K562 (cell line): ENCODE measurements around the gene UAP1. TPM values are rescaled to one million over a fixed set of nuclear protein-coding genes. Genes with fewer than 3 reads are reported as not detected.
A peak's percentile ranks its signal among the peaks of the same experiment; 100 is the strongest.

Source experiments
- ATAC-seq: fragments of 200-7000 bp; cut with Tn5 transposase; 3 replicates; pipeline ENCODE4 v1.9.1; 2020; ENCODE audit warnings: moderate library complexity
- BruUV-seq: library from RNA; stranded (reverse); fragments of 400-500 nt; replicated peaks from 2 replicates; lab custom pipeline; 2021; lab: Mats Ljungman, UMichigan
- CTCF ChIA-PET: fragments of 300-600 bp; formaldehyde crosslinking; extraction: SDS; loops from one replicate; lab custom pipeline; 2021; ENCODE audit warnings: low intra/inter-chr PET ratio; lab: Yijun Ruan, JAX
- POLR2A ChIA-PET: fragments of 300-600, 350-650 bp; sonication (Branson Sonifier 250); formaldehyde crosslinking; extraction: SDS; loops from one replicate; lab custom pipeline; 2021; ENCODE audit warnings: antibody characterized with exemption, inconsistent platforms; lab: Yijun Ruan, JAX
- DNase-seq, 4 experiments: peaks; one replicate each; pipeline versions ENCODE4 v3.0.0 to v3.0.0-alpha.2; 2011 to 2018; ENCODE audit warnings: low spot score in 3 of 4, mixed read lengths in 3 of 4; ENCODE audit errors: extremely low read depth in 1 of 4
- FAIRE-seq: peaks from 2 replicates; lab custom pipeline; 2011; peaks lifted over from hg19 to GRCh38; lab: Jason Lieb, UNC
- H2AFZ ChIP-seq: 2 replicates; pipeline ENCODE4 v1.6.0; 2011; ENCODE audit warnings: low read depth, low read length, control low read depth, inconsistent platforms
- H3K27ac ChIP-seq: fragments of 200-600 bp; 3 replicates; pipeline ENCODE4 v1.8.0; 2011; ENCODE audit warnings: low read depth, mild to moderate bottlenecking, control low read depth, inconsistent platforms, low read length, moderate library complexity, mixed read lengths; ENCODE audit errors: extremely low read depth
- H3K27me3 ChIP-seq, 2 experiments: fragments of 300-600 bp in 1 of 2; 2 replicates in 1 of 2; 3 replicates in 1 of 2; pipeline versions ENCODE4 v1.6.0 to v1.8.0; 2011; ENCODE audit warnings: inconsistent platforms in 2 of 2, low read length in 2 of 2, mild to moderate bottlenecking in 1 of 2, mixed read lengths in 1 of 2, moderate library complexity in 1 of 2; ENCODE audit not compliant: control insufficient read depth in 2 of 2, insufficient read depth in 2 of 2
- H3K36me3 ChIP-seq: fragments of 300-600 bp; 3 replicates; pipeline ENCODE4 v1.8.0; 2011; ENCODE audit warnings: mild to moderate bottlenecking, low read length, inconsistent platforms; ENCODE audit not compliant: control insufficient read depth, insufficient read depth
- H3K4me1 ChIP-seq, 2 experiments: fragments of 200-600 bp in 1 of 2; replicated peaks in 1 of 2; 2 replicates in 1 of 2; 3 replicates in 1 of 2; pipeline versions ENCODE4 v1.5.1 to v1.8.0; 2011; ENCODE audit warnings: inconsistent platforms in 2 of 2, low read length in 2 of 2, mild to moderate bottlenecking in 1 of 2, mixed read lengths in 1 of 2, moderate library complexity in 1 of 2; ENCODE audit not compliant: control insufficient read depth in 2 of 2, insufficient read depth in 2 of 2
- H3K4me2 ChIP-seq: 2 replicates; pipeline ENCODE4 v1.6.1; 2011; ENCODE audit warnings: low read length, control low read depth, inconsistent platforms, mixed read lengths; ENCODE audit not compliant: insufficient read depth
- H3K4me3 ChIP-seq: fragments of 200-600 bp; sonication (generic), shearing (Covaris generic); 2 replicates; pipeline ENCODE4 v1.5.1; 2016; ENCODE audit warnings: control low read depth, inconsistent platforms
- H3K79me2 ChIP-seq: fragments of 200-600 bp; 3 replicates; pipeline ENCODE4 v1.8.0; 2011; ENCODE audit warnings: low read length, inconsistent platforms; ENCODE audit not compliant: control insufficient read depth, insufficient read depth
- H3K9ac ChIP-seq, 2 experiments: 2 replicates each; pipeline versions ENCODE4 v1.6.0 to v1.6.1; 2011; ENCODE audit warnings: low read depth in 2 of 2, low read length in 2 of 2, control low read depth in 1 of 2, inconsistent platforms in 1 of 2, mild to moderate bottlenecking in 1 of 2, mixed read lengths in 1 of 2; ENCODE audit not compliant: insufficient read depth in 1 of 2
- H3K9me1 ChIP-seq: one replicate; pipeline ENCODE4 v1.6.0; 2011; ENCODE audit warnings: inconsistent platforms, mild to moderate bottlenecking, low read length, moderate library complexity; ENCODE audit not compliant: control insufficient read depth, insufficient read depth
- H3K9me3 ChIP-seq: replicated peaks from 2 replicates; pipeline ENCODE4 v1.5.1; 2011; ENCODE audit warnings: low read depth, low read length, inconsistent platforms; ENCODE audit not compliant: control insufficient read depth, insufficient read depth
- H4K20me1 ChIP-seq: replicated peaks from 2 replicates; pipeline ENCODE4 v1.6.1; 2011; ENCODE audit warnings: low read length, inconsistent platforms, mixed read lengths; ENCODE audit not compliant: control insufficient read depth, insufficient read depth
- ATF1 ChIP-seq, 2 experiments: fragments of 450-650 bp in 1 of 2; IDR thresholded peaks; 2 replicates each; pipeline ENCODE4 v1.6.1; 2016; ENCODE audit warnings: missing compliant biosample characterization in 1 of 2, missing genetic modification characterization in 1 of 2
- CBX2 ChIP-seq: fragments of 200-600 bp; sonication (generic); IDR thresholded peaks from one replicate; pipeline ENCODE4 v1.6.1; 2012; ENCODE audit warnings: mild to moderate bottlenecking, low read length, inconsistent platforms; ENCODE audit not compliant: insufficient read depth, poor library complexity, severe bottlenecking
- DNMT1 ChIP-seq: fragments of 450-650 bp; IDR thresholded peaks from 2 replicates; pipeline ENCODE4 v1.6.1; 2016; ENCODE audit warnings: antibody characterized with exemption, mild to moderate bottlenecking
- FOSL1 ChIP-seq: fragments of 200-800 bp; sonication (Bioruptor generic); conservative IDR thresholded peaks from 2 replicates; pipeline ENCODE4 v1.6.1; 2016; ENCODE audit warnings: missing genetic modification characterization, missing compliant biosample characterization
- GTF2F1 ChIP-seq: IDR thresholded peaks from 2 replicates; pipeline ENCODE4 v1.6.1; 2011; ENCODE audit warnings: low read depth, low read length, improper control_type of control experiment
- HDAC8 ChIP-seq: fragments of 450-650 bp; IDR thresholded peaks from 2 replicates; pipeline ENCODE4 v1.6.1; 2016; ENCODE audit warnings: mild to moderate bottlenecking, missing genetic modification characterization, moderate library complexity, missing compliant biosample characterization
- KLF6 ChIP-seq: fragments of 250-450 bp; sonication (Bioruptor Pico); IDR thresholded peaks from 2 replicates; pipeline ENCODE4 v1.4.0; 2020; ENCODE audit warnings: mild to moderate bottlenecking, moderate library complexity, borderline replicate concordance
- MCM3 ChIP-seq: fragments of 450-650 bp; IDR thresholded peaks from 2 replicates; pipeline ENCODE4 v1.6.1; 2016
- MITF ChIP-seq: IDR thresholded peaks from 2 replicates; pipeline ENCODE4 v1.6.1; 2014; ENCODE audit warnings: antibody characterized with exemption
- MYC ChIP-seq, 2 experiments: fragments of 250-450 bp in 1 of 2; sonication (Bioruptor Pico) in 1 of 2; IDR thresholded peaks; 2 replicates each; pipeline versions ENCODE4 v1.5.1 to v1.6.1; 2012 to 2021; ENCODE audit warnings: low read depth in 2 of 2, borderline replicate concordance in 1 of 2, improper control_type of control experiment in 1 of 2, low read length in 1 of 2, mild to moderate bottlenecking in 1 of 2, moderate library complexity in 1 of 2
- NR3C1 ChIP-seq: sonication (generic); formaldehyde crosslinking; IDR thresholded peaks from 2 replicates; pipeline ENCODE4 v1.8.1; 2022; ENCODE audit warnings: missing genetic modification reagents
- TSC22D4 ChIP-seq: fragments of 450-650 bp; IDR thresholded peaks from 2 replicates; pipeline ENCODE4 v1.6.1; 2016; ENCODE audit warnings: missing genetic modification characterization, missing biosample characterization, control low read depth
- U2AF2 ChIP-seq: fragments of 200-400 bp; formaldehyde crosslinking; optimal IDR thresholded peaks from 2 replicates; pipeline ENCODE3; 2017; ENCODE audit warnings: low read depth, mild to moderate bottlenecking, low read length
- ZBTB49 ChIP-seq: sonication (generic); formaldehyde crosslinking; IDR thresholded peaks from 2 replicates; pipeline ENCODE4 v1.8.0; 2022; ENCODE audit warnings: missing genetic modification reagents, mild to moderate bottlenecking, borderline replicate concordance
- ZFP36 ChIP-seq: fragments of 150-350 bp; IDR thresholded peaks from 2 replicates; pipeline ENCODE4 v1.6.1; 2018; ENCODE audit warnings: low read length, low read depth; ENCODE audit not compliant: partially characterized antibody
- ZNF217 ChIP-seq: sonication (generic); formaldehyde crosslinking; IDR thresholded peaks from 2 replicates; pipeline ENCODE4 v1.8.0; 2022; ENCODE audit warnings: mild to moderate bottlenecking, missing genetic modification reagents
- ZNF224 ChIP-seq: sonication (generic); formaldehyde crosslinking; IDR thresholded peaks from 2 replicates; pipeline ENCODE4 v1.8.0; 2022; ENCODE audit warnings: mild to moderate bottlenecking, missing genetic modification reagents
- ZNF354B ChIP-seq: fragments of 250-450 bp; sonication (Bioruptor Pico); IDR thresholded peaks from 2 replicates; pipeline ENCODE4 v1.4.0; 2020
- ZNF583 ChIP-seq: fragments of 250-450 bp; sonication (Bioruptor Pico); IDR thresholded peaks from 2 replicates; pipeline ENCODE4 v1.4.0; 2020
- WGBS: fragments of 100-300 bp; shearing (Covaris generic); methylation state at CpG from one replicate; pipeline ENCODE4 v1.1.6; 2016; ENCODE audit warnings: low coverage, mixed read lengths; ENCODE audit not compliant: insufficient coverage; ENCODE audit errors: missing lambda C conversion rate; 5-methylcytosine and 5-hydroxymethylcytosine counted together
- in situ Hi-C: fragments of 300-500 bp; cut with MboI; formaldehyde crosslinking; loops from 4 replicates; pipeline ENCODE4 v1.15.0; 2018; ENCODE audit warnings: inconsistent platforms, mixed read lengths
- intact Hi-C: fragments of 100-400 bp; cut with micrococcal nuclease; formaldehyde crosslinking; loops from 2 replicates; pipeline ENCODE4 v1.14.2; 2022
- polyA plus RNA-seq, 8 experiments: library from polyadenylated mRNA; depleted of rRNA in 4 of 8; stranded (reverse) in 5 of 8; unstranded in 3 of 8; fragments of >200 nt; fragmentation: Nextera tagmentation in 2 of 8; fragmentation: Illumina TruSeq in 1 of 8; extraction: Ambion mirVana in 2 of 8; extraction: Trizol in 1 of 8; gene quantifications; 2 replicates each; pipeline versions ENCODE4 v1.2.1 to v1.2.3, GENCODE V29; 2011 to 2014; ENCODE audit warnings: inconsistent platforms in 1 of 8, missing spikeins in 1 of 8
- total RNA-seq, 7 experiments: library from RNA; depleted of rRNA in 6 of 7; stranded (reverse); fragments of >200 nt in 6 of 7; fragmentation: Illumina TruSeq in 2 of 7; extraction: Trizol in 2 of 7; gene quantifications; 2 replicates each; pipeline versions ENCODE4 v1.2.1 to v1.2.3, GENCODE V29; 2011 to 2021; ENCODE audit warnings: low replicate concordance in 1 of 7

UAP1 gene
- total and polyA plus RNA-seq, 9 of the 15 experiments (the other 6 are each of a cell fraction or from before 2014, with no cell fraction given): 182 to 317 (median 213) TPM

GRCh38 chr1:162626761-162627160 lies 65.2 kb downstream of the UAP1 start:
- DNase-seq (no peak), ATAC-seq (no peak), FAIRE-seq (no peak)
- Histone ChIP-seq H3K9me1 (no peaks in the 10 kb centered on the region), H3K4me3 (no peak overlapping the region), H3K4me1 (peaks cover 7 to 23% of the 10 kb centered on the region in 2 experiments), H3K9ac (no peak overlapping the region), H3K36me3 (no peaks in the 10 kb centered on the region), H3K4me2 (no peak overlapping the region), H3K9me3 (no peaks in the 10 kb centered on the region), H3K27ac (no peak overlapping the region), H3K79me2 (no peaks in the 10 kb centered on the region), H3K27me3 (no peaks in the 10 kb centered on the region), H2AFZ (peak overlapping the region; percentile 67), H4K20me1 (no peaks in the 10 kb centered on the region)
- in situ Hi-C loops: loop anchor here (10.0 kb wide), 1 partner anchor 178 kb away; no protein-coding TSS in a partner anchor
- 16% methylated on average over 2 of the region's 2 CpGs for WGBS
- BruUV-seq: no TSS peak
- ChIA-PET CTCF (no interaction called here), POLR2A (interaction anchor here (0.6 kb wide), 1 partner anchor 14 kb away, joined by 3 read pairs; no protein-coding TSS in a partner anchor)
- no peak for TF ChIP-seq HDAC8 (tag)
- no peak for TF ChIP-seq CBX2
- TF ChIP-seq ATF1 (CRISPR knock-in tag; IDR thresholded peaks at IDR 0.05): no peak
- no peak for TF ChIP-seq ATF1 (tag; IDR thresholded peaks at IDR 0.05)
- no peak for TF ChIP-seq MYC (IDR thresholded peaks at IDR 0.05; ENCODE audit: low read depth, low read length)
- TF ChIP-seq MYC (CRISPR knock-in tag; IDR thresholded peaks at IDR 0.05; ENCODE audit: borderline replicate concordance, low read depth): no peak
- TF ChIP-seq TSC22D4 (tag): no peak
- TF ChIP-seq ZNF583 (CRISPR knock-in tag): no peak
- TF ChIP-seq MCM3: no peak
- no peak for TF ChIP-seq ZNF217 (CRISPR knock-in tag)
- no peak for TF ChIP-seq DNMT1
- no peak for TF ChIP-seq ZFP36
- TF ChIP-seq U2AF2: no peak
- no peak for TF ChIP-seq ZBTB49 (CRISPR knock-in tag)
- no peak for TF ChIP-seq ZNF224 (CRISPR knock-in tag)
- no peak for TF ChIP-seq ZNF354B
- no peak for TF ChIP-seq KLF6 (CRISPR knock-in tag)
- TF ChIP-seq GTF2F1: no peak
- TF ChIP-seq FOSL1: no peak
- TF ChIP-seq MITF: no peak
- no peak for TF ChIP-seq NR3C1 (CRISPR knock-in tag)
- intact Hi-C loops: loop anchor here (10.0 kb wide), 1 partner anchor 352 kb away; no protein-coding TSS in a partner anchor
